D721Med (cell line): ENCODE results near the gene FASN.

ENCODE experiments used
- DNase-seq: peaks from one replicate; pipeline ENCODE4 v3.0.0; 2011; ENCODE audit warnings: low spot score; ENCODE audit not compliant: insufficient read length
- FAIRE-seq: peaks from 2 replicates; lab custom pipeline; 2011; peaks lifted over from hg19 to GRCh38; lab: Jason Lieb, UNC
- CTCF ChIP-seq: IDR thresholded peaks from 2 replicates; pipeline ENCODE4 v1.5.1; 2012; ENCODE audit warnings: mild to moderate bottlenecking, control low read depth; ENCODE audit not compliant: insufficient read depth; ENCODE audit errors: missing control alignments

Gene FASN

DNA sequence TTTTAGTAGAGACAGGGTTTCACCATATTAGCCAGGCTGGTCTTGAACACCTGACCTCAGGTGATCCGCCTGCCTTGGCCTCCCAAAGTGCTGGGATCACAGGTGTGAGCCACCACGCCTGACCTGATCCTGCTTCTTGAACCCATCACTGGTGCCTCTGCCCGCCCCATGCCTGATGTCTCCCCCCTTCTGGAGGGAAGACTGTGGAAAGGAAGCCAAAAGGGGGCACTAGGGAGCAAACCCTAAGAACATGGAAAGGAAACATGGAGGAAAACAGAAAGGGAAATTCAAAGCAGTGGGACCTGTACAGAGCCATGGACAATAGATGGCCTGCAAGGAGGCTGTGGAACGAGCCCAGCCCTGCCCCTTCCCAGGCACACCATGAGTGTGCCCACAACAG is 31.1 kb upstream of the FASN start:
- DNase-seq (no peak), FAIRE-seq (no peak)
- peak; percentile 25 for TF ChIP-seq CTCF

GRCh38 chr17:82128287-82128686 is 30.3 kb upstream of the FASN start:
- TF ChIP-seq CTCF, result no peak
- DNase-seq (no peak), FAIRE-seq (no peak)

GRCh38 chr17:82127704-82128103 is 29.7 kb upstream of the FASN start:
- DNase-seq (no peak), FAIRE-seq (no peak)
- TF ChIP-seq CTCF, result no peak

DNA sequence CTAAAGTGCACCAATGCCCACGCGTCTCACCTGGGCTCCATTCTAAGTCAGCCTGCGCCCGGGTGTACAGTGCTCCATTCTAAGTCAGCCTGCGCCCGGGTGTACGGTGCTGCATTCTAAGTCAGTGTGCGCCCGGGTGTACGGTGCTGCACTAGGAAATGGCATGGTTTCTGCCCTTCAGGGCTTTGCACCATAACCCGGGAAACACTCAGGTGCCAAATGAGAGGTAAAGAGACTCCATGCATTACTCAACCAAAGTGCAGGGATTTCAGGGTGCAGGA is 29.2 kb upstream of the FASN start:
- FAIRE-seq (no peak), DNase-seq (no peak)
- TF ChIP-seq CTCF, result no peak

- no peak for TF ChIP-seq CTCF
- FAIRE-seq, result no peak
- no peak for DNase-seq
These were observed 28.7 kb upstream of the FASN start for GRCh38 chr17:82126556-82127314.

- no peak for TF ChIP-seq CTCF
- FAIRE-seq, result no peak
- DNase-seq, result no peak
These were observed 26.1 kb upstream of the FASN start for GRCh38 chr17:82124101-82124500.

- TF ChIP-seq CTCF, result no peak
- FAIRE-seq (no peak), DNase-seq (no peak)
These were observed 23.9 kb upstream of the FASN start for GRCh38 chr17:82121660-82122629.
